ENCODE results near the gene ESYT3.
"Not testable (repeated sequence)": the region's sequence is repeated elsewhere in the genome, so short reads cannot be mapped to it uniquely, and the experiment has no call there.

DNA sequence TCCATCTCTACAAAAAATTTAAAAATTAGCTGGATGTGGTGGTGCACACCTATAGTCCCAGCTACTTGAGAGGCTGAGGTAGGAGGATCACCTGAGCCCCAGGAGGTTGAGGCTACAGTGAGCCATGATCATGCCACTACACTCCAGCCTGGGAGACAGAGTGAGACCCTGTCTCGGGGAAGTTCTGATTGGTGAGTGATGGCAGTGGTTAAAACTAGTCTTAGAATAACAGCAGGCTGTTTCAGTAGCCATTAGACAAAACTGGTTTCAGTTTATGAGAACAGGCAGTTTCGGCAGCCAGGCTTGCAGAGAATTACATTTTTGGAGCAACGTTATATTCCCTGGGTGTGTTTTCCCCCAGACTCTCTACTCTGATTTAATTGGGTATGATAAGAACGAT, 18.2 kb upstream of the ESYT3 start:
- not testable (repeated sequence) for TF ChIP-seq YY1 (IDR thresholded peaks at IDR 0.05); NR2F2 (IDR thresholded peaks at IDR 0.05); GABPA (IDR thresholded peaks at IDR 0.05 in 1 of 2, conservative IDR thresholded peaks at IDR 0.05 in 1 of 2); TAF1 (conservative IDR thresholded peaks at IDR 0.05); SP1 (IDR thresholded peaks at IDR 0.05); JUND (IDR thresholded peaks at IDR 0.05); EGR1 (IDR thresholded peaks at IDR 0.05; ENCODE audit: low read depth in 2 of 2); HNF4A (conservative IDR thresholded peaks at IDR 0.05)
- TF ChIP-seq, protein P1, sequence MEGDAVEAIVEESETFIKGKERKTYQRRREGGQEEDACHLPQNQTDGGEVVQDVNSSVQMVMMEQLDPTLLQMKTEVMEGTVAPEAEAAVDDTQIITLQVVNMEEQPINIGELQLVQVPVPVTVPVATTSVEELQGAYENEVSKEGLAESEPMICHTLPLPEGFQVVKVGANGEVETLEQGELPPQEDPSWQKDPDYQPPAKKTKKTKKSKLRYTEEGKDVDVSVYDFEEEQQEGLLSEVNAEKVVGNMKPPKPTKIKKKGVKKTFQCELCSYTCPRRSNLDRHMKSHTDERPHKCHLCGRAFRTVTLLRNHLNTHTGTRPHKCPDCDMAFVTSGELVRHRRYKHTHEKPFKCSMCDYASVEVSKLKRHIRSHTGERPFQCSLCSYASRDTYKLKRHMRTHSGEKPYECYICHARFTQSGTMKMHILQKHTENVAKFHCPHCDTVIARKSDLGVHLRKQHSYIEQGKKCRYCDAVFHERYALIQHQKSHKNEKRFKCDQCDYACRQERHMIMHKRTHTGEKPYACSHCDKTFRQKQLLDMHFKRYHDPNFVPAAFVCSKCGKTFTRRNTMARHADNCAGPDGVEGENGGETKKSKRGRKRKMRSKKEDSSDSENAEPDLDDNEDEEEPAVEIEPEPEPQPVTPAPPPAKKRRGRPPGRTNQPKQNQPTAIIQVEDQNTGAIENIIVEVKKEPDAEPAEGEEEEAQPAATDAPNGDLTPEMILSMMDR (IDR thresholded peaks at IDR 0.05; ENCODE audit: low read depth, low read length, missing input control), result not testable (repeated sequence)
- TF ChIP-seq, protein P2, sequence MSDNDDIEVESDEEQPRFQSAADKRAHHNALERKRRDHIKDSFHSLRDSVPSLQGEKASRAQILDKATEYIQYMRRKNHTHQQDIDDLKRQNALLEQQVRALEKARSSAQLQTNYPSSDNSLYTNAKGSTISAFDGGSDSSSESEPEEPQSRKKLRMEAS (IDR thresholded peaks at IDR 0.05), result not testable (repeated sequence)
- TF ChIP-seq, protein P3, sequence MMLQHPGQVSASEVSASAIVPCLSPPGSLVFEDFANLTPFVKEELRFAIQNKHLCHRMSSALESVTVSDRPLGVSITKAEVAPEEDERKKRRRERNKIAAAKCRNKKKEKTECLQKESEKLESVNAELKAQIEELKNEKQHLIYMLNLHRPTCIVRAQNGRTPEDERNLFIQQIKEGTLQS (IDR thresholded peaks at IDR 0.05), result not testable (repeated sequence)
- TF ChIP-seq, protein P4, sequence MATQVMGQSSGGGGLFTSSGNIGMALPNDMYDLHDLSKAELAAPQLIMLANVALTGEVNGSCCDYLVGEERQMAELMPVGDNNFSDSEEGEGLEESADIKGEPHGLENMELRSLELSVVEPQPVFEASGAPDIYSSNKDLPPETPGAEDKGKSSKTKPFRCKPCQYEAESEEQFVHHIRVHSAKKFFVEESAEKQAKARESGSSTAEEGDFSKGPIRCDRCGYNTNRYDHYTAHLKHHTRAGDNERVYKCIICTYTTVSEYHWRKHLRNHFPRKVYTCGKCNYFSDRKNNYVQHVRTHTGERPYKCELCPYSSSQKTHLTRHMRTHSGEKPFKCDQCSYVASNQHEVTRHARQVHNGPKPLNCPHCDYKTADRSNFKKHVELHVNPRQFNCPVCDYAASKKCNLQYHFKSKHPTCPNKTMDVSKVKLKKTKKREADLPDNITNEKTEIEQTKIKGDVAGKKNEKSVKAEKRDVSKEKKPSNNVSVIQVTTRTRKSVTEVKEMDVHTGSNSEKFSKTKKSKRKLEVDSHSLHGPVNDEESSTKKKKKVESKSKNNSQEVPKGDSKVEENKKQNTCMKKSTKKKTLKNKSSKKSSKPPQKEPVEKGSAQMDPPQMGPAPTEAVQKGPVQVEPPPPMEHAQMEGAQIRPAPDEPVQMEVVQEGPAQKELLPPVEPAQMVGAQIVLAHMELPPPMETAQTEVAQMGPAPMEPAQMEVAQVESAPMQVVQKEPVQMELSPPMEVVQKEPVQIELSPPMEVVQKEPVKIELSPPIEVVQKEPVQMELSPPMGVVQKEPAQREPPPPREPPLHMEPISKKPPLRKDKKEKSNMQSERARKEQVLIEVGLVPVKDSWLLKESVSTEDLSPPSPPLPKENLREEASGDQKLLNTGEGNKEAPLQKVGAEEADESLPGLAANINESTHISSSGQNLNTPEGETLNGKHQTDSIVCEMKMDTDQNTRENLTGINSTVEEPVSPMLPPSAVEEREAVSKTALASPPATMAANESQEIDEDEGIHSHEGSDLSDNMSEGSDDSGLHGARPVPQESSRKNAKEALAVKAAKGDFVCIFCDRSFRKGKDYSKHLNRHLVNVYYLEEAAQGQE (IDR thresholded peaks at IDR 0.05), result not testable (repeated sequence)

All from liver (tissue), 3 donors.